HG03457 (cell line): ENCODE measurements around the gene NDUFV2.

Experiments used
- ATAC-seq: cut with Tn5 transposase; IDR thresholded peaks from one replicate; pipeline ENCODE4 v1.9.1; 2021; ENCODE audit warnings: moderate number of reproducible peaks; ENCODE audit not compliant: unreplicated experiment

The NDUFV2 gene

DNA sequence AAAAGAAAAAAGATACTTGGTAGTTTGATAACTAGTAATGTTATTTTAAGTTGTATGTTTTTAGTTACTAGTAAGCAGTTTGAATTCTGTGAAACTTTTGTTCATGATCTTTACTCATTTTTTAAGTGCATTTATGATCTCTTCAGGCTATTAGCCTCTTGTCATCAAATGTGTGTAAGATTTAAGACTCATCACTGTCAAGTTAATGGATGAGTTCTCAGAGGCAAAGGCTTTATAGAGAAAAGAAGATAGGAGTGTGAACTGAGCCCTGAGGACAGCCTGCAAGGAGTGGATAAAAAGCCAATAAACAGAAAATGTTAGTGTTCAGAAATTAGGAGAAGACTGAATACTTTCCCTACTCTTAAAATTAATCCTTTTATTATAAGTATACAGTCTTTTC lies 13.5 kb downstream of the NDUFV2 start:
- no peak for ATAC-seq

DNA sequence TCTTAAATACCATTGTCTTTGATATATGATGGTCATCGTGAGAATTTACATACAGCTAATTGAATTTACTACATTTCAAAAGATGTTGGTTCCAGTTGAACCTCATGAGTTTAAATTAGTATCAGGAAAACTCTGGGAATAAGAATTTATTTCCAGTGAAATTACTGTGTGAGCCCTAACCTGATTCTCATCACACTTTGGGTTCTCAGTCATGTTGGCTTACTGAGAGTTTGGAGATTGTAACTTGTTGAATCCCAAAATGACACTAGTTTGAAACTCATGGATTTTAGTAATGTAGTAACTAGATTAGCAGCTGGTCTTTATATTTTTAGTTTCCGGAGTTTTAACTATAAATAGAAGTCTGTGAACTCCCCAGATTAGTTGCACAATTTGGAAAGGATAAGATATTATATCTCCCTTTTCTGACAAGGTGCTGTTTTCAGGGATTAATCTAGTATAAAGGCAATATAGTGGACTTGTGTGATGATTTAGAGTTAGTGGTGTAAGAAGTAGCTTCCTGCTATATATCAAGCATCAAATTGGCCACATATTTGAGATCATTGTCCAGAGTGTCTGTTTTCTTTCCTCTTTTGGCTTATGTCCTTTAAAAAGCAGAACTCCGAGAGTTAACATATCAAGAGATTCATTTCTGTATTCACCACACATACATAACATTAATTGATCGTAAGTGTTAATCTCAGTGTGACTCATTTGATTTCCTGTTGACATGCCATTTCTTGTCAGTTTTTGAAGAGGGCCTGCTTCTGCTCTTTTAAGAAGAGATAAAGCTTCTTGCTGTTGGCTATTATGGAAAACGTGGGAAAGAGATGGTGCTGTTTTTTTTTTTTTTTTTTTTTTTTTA lies 15.7 kb downstream of the NDUFV2 start:
- no peak for ATAC-seq

DNA sequence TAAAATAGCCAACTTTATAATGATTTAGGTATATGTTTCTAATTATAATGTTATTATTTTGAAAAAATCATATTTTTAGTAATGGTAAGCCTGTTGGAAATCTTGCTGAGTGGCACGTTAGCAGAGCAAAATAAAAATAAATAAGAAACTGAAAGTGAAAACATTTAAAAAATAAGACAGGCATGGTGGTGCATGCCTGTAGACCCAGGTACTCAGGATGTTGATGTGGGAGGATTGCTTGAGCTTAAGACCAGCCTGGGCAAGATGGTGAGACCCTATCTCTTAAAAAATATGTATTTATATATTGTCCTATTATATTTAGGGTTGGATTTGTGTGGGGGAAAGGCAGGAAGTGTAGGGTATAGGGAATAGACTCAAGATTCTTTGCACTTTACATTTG lies 18.3 kb downstream of the NDUFV2 start:
- ATAC-seq: no peak

DNA sequence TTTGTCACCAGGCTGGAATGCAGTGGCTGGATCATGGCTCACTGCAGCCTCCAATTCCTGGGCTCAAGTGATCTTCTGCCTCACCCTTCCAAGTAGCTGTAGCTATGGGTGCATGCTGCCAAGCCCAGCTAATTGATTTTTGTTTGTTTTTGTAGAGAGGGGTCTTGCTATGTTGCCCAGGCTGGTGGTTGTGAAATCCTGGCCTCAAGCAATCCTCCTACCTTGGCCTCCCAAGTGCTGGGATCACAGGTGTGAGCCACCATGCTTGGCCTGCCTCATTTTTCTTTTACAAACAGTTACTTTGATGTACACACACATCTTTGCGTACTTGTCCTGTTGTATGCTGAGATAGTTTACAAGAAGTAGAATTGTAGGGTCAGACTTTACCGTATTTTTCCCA lies 21.0 kb downstream of the NDUFV2 start:
- ATAC-seq: no peak

DNA sequence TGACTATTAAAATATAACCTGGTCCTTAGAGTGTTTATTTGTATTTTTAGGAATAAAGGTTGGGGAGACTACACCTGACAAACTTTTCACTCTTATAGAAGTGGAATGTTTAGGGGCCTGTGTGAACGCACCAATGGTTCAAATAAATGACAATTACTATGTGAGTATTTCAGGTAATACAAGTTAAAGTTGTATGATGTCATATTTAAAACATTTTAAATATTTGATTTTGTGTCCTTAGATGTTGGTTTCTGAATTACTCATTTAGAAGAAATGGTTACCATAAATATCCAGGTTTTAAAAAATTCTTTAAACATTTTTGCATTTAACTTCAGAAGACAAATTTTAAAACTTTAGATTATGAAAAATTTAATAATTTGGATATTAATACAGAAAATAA lies 22.3 kb downstream of the NDUFV2 start:
- no peak for ATAC-seq

DNA sequence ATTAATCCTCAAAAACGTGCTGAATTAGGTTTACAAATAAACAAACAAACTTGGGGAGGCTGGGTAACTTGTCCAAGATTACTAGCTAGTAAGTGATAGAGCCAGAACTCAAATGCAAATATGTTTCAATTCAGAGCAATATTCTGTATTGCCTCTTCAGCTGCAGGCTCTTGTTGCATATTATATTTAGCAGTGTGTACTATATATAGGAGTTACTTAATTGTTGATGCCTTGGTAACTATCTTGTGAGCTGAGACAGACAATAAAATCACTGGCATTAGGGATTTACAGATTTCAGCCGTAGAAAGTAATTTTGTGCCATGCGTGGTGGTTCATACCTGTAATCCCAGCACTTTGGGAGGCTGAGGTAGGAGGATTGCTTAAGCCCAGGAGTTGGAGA lies 23.8 kb downstream of the NDUFV2 start:
- no peak for ATAC-seq

DNA sequence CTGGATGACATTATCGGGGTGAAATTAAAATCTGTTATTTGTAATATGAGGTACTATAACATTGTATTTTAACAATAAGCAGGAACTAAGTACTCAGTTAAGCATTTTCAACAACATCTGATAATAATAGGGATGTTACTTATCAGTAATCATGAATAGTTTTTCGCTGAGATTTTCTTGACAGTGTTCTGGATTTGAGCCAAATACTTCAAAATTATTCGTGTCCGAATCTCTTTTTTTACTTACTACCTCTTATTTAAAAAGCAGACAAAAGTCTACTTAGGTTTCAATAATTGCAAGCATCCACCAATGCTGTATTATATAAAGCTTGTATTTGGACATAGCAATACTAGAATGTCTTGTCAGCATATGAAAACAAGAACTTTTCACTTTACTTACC lies 27.7 kb downstream of the NDUFV2 start:
- no peak for ATAC-seq

DNA sequence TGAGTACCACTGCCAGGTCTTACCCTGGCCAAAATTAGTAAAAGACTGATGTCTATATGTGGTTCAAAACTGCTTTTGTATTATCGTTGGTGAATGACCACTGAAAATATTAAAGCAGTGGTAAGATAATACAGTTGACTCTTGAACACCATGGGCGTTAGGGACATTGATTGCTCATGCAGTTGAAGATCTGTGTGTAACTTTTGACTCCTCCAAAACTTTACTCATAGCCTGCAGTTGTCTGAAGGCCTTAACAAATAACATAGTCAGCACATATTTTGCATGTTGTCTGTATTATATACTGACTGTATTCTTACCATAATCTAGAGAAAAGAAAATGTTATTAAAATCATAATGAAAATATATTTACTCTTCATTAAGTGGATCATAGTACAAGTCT lies 28.3 kb downstream of the NDUFV2 start:
- ATAC-seq: no peak

DNA sequence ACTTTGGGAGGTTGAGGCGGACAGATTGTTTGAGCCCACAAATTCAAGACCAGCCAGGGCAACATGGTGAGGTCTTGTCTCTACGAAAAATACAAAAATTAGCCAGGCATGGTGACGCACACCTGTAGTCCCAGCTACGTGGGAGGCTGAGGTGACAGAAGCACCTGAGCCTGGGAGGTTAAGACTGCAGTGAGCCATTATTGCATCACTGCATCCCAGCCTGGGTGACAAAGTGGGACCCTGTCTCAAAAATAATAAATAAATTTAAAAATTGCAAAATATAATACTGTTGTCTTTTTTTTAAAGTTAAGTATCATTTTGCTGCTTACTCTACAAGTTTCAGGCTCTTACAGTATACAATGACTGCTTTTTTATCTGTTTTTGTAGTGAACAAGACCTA lies 30.1 kb downstream of the NDUFV2 start:
- ATAC-seq: no peak

DNA sequence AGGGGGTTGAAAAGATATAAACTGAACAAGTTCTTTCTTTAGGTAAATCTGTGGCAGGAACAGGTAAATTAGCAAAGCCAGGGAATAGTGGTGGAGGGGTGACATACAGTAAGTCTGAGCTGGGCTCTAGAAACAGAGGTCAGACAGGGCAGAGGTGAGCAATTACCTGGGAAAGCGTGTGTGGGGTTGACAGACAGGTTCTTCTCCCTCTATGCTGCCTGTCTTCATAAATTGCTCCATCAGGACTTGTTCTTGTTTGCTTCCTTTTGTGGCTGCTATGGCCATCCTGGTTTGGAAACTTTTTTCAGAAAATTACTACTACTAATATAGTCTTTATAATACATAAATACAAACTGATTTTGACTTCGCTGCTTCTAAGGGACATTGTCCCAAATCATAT lies 30.7 kb downstream of the NDUFV2 start:
- ATAC-seq: no peak

DNA sequence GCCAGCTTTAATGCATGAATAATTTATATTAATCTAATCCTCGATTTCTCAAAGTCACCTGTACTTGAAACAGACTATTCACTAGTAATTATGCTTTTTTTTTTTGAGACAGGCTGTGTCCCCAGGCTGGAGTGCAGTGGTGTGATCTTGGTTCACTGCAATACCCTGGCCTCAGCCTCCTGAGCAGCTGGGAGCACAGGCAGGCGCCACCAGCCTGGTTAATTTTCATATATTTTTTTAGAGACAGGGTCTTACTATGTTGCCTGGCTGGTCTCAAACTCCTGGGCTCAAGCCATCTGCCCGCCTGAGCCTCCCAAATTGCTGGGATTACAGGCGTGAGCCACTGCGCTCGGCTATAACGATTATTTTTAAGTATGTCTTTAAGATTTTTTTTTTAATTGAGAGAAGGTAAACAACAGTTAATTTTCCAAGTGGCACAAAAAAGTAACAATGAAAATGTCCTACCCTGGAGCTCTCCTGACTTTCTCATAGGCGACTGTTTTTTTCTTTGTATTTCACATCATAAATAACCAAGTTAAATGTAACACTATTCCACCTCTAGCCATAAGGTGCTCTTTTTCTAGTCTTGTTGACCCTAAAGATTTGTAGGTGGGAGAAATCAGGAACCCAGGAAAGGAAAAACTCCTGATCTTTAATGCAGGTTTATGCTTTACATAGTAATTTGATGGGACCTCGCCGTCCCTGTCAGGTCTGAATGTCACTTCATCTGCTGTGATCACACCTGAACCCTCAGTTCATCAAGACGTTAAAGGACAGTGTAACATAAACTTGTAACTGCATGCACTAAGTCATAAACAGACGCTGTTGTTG lies 32.8 kb downstream of the NDUFV2 start:
- no peak for ATAC-seq

DNA sequence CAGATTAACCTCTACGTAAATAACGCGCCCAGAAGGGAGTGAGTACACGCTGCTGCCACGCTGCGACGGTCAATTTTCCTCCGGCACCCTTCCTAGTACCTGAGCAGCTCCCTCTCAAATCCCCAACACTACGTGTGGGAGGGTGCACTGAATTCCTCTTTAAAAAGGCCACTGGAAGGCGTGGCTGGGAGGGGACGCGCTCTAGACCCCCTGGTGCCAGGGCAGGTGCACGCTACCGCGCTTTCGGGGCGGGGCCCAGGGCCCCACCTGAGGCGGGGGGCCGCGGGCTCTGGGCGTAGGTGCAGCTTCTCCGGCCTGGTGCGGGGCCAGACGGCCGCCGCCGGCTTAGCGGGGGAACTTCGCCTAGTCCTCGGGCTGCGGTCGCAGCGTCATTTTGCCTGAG lies 33.4 kb downstream of the NDUFV2 start:
- ATAC-seq: peak; percentile 14

DNA sequence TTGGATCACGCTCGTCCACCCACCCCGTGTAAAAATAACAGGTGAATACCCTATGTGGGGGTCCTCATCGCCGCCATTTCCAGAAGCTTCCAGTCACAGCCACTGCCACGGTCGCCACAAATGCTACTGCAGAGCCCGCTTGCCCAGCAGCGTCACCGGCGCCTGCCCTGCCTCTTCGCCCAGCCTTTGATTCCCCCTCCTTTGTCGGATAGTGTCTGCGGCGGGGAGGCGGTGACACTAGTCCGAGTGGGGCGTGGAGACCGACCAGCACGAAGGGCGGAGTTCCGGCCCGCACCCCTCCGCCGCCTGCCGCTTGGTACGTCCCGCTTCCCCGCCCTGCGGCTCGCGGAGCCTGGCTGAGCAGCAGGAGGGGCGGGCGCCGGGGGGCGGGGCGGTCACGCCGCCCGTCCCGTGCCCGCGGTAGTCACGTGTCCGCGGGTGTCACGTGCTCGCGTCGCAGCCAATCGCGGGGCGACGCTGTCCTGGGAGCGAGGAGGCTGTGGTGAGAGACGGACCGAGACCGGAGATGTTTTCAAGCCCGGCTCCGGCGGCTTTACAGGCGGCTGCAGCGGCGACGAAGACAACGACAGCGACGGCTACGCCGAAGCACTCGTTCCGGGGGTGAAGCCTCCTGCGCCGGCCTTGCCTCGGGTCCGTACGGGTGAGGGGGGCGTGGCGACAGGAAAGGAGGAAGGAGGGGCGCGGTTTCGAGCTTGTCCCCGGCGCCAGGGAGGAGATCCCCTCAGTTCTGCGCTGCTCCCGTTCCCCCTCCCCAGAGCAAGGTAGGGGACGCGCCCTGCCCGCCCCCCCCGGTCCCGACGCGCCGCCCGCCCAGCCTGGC lies 34.0 kb downstream of the NDUFV2 start, which contains the start of gene ANKRD12:
Gene ANKRD12, plus strand, starts transcription at position 467 of the 841 bp plus-strand sequence. CDS start 45,652 bp downstream, outside the sequence.
- ATAC-seq: peak; percentile 71

DNA sequence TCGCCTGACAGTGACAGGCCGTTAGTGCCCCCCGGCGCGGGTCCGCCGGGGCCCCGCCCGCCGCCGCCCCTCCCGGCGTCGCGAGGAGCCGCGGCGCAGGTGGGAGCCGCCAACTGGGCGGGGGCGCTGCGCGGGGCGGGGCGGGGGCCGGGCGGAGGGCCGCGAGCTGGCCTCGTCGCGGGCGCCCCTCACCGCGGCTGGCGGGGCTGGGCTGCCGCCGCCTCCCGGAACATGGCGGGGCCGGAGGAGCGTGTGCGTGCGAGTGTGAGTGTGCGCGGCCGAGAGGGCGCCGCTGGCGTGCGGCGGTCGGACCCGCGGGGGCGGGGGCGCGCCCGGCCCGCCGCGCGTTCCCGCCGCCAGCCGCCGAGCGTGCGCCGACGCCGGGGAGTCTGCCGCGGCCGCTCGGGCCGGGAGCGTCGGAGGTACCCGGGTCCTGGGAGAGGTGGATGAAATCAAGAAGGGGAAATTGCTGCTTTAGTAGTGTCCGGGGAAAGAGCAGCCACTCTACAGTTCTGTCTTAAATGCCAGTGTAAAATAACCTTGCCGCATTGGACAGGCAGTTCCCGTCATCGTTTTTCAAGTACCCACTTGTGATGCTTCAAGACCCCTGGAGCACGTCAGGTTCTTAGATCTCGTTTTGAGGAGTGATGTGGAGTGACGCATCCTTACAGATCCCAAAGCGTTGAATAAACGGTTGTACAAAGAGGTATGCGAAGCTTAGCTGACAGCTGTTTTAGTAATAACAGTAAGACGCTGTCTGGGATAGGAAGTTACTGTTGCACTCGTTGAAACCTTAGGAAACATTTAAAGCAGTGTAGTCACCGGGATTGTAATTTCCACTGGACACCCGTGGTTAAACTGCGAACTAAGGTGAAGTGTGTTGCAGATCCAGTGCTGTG lies 34.9 kb downstream of the NDUFV2 start:
- ATAC-seq: peak; percentile 24

DNA sequence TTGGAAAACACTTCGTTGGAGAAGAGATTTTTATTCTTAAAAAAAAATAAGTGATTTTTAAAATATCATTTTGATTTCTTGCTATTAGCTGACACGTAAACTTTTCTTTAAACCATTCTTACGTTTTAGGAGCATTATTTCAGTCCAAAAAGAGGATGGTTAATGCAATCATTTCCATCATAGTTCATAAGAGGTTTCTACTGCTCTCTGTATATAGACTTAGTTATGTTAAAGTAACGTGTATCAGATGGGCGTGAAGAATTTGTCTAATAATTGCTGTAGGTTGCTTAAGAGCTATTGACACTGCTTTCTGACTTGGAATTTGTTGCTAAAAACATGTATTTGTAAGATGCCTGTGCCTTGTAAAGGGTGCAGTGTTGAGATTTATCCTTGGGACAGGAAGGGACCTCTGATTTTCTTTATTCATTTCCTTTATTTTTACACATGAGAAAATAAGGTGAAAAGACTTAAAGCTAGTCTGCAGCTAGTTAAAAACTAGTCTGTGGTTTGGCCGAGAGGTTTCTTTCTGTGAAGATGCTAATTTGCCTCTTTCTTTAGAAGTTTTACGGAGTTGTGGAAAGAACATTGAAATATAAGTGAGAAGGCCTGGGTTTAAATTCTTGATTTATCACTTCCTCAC lies 37.0 kb downstream of the NDUFV2 start:
- ATAC-seq: no peak

DNA sequence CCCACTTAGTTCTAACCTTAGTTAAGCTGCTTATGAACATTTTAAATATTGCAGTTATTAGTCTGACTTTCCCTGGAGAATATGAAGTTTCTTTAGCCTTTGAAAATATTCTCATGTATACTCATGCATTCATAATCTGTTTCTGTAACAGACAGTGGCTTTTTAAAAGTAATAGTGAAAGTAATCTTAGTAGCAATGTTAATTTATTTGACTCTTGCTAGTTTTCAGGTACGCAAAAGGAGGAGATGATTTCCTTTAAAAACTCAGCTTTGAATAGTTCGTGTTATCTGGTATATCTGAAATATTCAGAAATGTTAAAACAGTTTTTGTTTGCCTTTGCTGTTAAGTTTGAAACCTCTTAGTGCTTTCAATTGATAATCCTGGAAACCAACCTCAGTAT lies 37.9 kb downstream of the NDUFV2 start:
- ATAC-seq: no peak

DNA sequence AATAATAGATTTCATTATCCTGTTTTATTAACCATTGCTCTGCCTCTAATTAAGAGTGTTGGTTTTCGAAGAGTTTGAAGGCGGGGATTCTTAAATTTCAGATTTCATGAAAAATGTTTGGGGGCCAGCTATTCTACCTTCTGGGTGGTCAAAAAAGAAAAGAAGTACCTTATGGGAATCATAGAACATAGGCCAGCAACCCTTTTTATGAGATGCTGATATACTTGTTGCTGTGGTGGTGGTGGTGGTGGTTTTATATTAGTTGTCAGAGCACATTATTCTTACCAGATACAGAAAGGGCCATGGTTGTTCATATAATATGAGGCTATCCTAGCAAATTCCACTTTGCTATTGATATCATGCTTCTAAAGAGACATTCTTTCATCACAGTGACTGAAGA lies 38.5 kb downstream of the NDUFV2 start:
- ATAC-seq: no peak

DNA sequence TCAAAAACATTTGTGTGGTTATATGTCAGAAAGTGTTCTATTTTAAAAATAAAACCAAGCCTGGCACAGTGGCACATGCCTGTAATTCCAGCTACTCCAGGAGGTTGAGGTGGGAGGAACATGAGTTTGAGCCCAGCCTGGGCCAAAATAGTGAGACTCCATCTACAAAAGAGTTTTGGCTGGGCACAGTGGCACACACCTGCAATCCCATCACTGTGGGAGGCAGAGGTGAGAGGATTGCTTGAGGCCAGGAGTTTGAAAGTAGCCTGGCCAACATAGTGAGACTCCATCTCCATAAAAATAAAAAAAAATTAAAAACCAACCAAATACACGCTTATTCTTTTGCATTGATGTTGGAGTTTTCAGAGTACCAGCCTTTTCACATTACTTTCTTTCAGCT lies 43.7 kb downstream of the NDUFV2 start:
- no peak for ATAC-seq

DNA sequence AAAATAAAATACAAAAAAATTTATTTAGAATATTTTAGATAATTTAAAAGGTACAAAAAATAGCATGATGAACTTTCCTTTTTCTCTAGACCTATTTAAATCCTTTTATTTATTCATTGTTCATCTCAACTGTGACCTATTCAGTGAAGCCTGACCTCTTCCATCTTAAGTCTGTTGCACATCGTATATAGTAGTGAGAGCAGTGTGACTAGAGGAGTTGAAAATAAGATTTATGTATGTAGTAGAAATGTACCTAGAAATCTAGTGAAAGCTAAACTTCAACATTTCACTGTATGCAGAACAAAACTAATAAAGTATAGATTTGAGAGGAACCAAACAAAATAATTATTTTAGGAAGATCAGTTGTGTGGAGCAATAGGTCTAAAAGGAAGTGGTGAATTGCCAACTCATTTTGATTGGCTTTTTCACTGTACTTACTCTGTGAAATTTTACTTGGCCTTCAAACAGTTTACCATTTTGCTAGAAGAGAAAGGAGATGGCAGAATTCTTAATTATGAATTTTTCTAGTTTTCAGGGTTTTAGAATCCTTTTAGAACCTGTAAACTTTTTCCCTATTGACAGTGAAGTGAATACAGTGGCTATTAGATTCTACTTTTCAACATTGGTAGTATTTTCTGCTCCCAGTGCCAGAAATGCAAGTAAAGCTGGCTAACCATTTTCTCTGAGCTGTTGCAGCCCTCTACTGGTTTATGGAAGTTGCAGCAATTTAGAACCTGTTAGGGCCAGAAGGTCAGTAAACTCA lies 45.1 kb downstream of the NDUFV2 start:
- ATAC-seq: no peak
